Occipital lobe (tissue), 2 donors: ENCODE measurements around the gene DEK. TPM values are rescaled to one million over a fixed set of nuclear protein-coding genes. Genes with fewer than 3 reads are reported as not detected.
A peak's percentile ranks its signal among the peaks of the same experiment; 100 is the strongest.
"Not testable (repeated sequence)": the region's sequence is repeated elsewhere in the genome, so short reads cannot be mapped to it uniquely, and the experiment has no call there.

Source experiments
- DNase-seq: peaks from one replicate; lab custom pipeline; 2025; lab: John Stamatoyannopoulos, UW
- total RNA-seq: library from RNA; depleted of rRNA; stranded (reverse); fragments of >200 nt; gene quantifications from one replicate; pipeline ENCODE4 v1.2.3, GENCODE V29; 2014

Gene DEK
- total RNA-seq = 127 TPM

GRCh38 chr6:18264219-18264922 lies at the start of gene DEK:
Gene DEK, minus strand, starts transcription at chr6:18264530. Its CDS starts 543 bp downstream, at chr6:18263987.
- DNase-seq = peak; percentile 95

- DNase-seq = no peak
Observed at GRCh38 chr6:18312368-18312767, 48.0 kb upstream of the DEK start.

DNA sequence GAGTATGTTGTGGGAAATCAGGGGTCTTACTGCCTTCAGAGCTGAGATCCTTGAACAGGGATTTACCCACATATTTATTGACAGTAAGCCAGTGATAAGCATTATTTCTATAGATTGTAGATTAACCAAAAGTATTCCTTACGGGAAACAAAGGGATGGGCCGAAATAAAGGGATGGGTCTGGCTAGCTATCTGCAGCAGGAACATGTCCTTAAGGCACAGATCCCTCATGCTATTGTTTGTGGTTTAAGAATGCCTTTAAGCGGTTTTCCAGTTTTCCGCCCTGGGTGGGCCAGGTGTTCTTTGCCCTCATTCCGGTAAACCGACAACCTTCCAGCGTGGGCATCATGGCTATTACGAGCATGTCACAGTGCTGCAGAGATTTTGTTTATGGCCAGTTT lies 45.7 kb upstream of the DEK start:
- not testable (repeated sequence) for DNase-seq

- DNase-seq = no peak
Observed at GRCh38 chr6:18309046-18309445, 44.7 kb upstream of the DEK start.

DNA sequence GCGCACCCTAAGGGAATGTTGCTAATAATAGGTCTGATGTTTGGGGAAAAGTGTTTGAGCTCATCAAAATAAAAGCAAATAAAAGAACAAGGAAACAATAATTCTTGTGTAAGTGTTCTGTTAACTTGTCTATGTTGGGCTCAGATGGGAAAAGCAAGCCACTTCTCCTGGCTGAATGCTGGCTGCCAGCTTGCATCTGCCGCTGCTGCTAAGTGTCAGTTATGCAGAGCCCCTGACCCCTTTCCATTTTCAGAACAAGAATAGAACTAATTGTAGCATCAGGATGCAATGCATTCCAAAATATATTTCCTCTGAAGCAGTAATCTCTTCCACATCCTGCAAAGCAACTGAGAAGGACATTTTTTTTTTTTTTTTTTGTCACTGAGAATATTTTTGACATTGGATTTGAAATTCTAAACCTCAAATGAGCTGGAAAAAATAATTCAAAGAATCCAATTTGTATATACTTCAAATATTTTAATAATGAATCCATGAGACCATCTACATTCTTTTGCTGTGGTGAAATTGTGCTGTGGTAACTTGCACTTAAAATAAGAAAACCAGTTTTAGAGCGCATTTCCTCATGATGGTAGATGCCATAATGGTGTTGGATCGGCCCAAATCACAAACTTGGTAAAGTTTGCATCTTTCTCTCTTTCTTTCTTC lies 43.9 kb upstream of the DEK start:
- DNase-seq = no peak

DNA sequence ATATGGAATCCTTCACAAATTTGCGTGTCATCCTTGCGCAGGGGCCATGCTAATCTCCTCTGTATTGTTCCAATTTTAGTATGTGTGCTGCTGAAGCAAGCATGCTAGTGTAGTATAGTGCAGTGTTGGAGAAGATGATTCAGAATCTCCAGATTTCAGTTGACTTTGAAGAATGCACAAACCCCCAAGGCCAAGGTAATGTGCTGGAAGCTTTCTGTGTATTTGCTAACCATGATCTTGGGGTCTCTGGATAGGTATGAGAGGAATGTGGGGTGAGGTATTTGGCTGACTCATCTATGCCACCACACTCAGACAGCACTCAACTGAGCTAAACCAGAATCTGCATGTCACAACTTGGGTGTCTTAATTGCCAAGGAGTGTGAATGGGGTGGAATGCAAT lies 42.6 kb upstream of the DEK start:
- no peak for DNase-seq

- DNase-seq = no peak
Observed at GRCh38 chr6:18302561-18303439, 38.5 kb upstream of the DEK start.

- no peak for DNase-seq
Observed at GRCh38 chr6:18293076-18293904, 29.0 kb upstream of the DEK start.

GRCh38 chr6:18289283-18289682 lies 25.0 kb upstream of the DEK start:
- no peak for DNase-seq

- DNase-seq = no peak
Observed at GRCh38 chr6:18284261-18284660, 19.9 kb upstream of the DEK start.

DNA sequence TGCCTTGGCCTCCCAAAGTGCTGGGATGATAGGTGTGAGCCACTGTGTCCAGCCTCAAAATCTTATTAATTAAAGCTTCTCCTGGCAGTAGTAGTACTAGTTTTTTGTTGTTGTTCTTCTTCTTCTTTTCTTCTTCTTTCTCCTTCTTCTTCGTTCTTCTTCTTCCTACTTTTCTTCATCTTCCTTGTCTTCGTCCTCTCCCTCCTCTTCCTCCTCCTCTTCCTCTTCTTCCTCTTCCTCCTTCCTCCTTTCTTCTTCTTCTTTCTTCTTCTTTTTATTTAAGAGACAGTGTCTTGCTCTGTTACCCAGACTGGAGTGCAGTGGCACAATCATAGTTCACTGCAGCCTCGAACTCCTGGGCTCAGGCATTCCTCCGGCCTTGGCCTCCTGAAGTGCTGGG lies 17.2 kb upstream of the DEK start:
- no peak for DNase-seq

GRCh38 chr6:18280084-18280483 lies 15.8 kb upstream of the DEK start:
- no peak for DNase-seq

- no peak for DNase-seq
Observed at GRCh38 chr6:18279422-18279821, 15.1 kb upstream of the DEK start.

- DNase-seq = no peak
Observed at GRCh38 chr6:18277237-18278006, 13.1 kb upstream of the DEK start.

GRCh38 chr6:18276610-18277236 lies 12.4 kb upstream of the DEK start:
- no peak for DNase-seq

DNA sequence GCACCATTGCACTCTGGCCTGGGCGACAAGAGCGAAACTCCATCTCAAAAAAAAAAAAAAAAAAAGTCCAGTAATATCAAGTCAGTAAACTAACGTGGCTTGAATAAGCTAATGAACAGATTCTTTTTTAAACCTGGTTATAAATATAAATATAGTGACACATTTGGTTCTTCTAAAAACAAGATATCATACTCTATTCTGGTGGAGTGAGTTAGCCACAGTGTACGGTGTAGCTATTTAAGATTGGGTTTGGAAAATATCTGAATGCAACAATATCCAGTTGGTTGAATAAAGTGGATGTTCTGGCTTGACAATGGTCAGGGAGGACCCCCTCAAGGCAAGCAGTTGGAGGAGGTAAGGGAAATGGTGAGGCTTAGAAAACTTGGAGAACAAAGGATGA lies 5.9 kb upstream of the DEK start:
- no peak for DNase-seq

GRCh38 chr6:18269717-18270116 lies 5.4 kb upstream of the DEK start:
- DNase-seq = no peak

DNA sequence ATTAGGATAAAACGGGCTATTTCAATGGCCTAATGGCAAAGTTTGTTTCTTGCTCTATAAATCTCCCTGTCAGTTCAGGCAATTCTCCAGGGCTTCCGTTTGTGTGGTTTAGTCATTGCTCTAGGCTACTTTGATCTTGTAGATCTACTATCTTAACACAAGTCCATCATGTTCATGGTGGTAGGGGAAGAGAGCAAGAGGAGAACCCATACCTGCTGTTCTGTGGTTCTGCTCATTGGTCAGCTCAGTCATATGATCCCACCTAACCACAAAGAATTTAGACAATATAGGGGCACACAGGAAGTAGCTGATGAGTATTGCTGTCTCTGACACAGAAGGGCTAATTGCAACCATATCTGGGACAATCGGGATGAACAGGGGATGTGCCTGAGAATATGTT lies 4.9 kb upstream of the DEK start:
- DNase-seq = no peak

GRCh38 chr6:18268066-18268465 lies 3.7 kb upstream of the DEK start:
- no peak for DNase-seq

GRCh38 chr6:18266523-18266912 lies 2.2 kb upstream of the DEK start:
- no peak for DNase-seq
